Diencephalon (tissue), 1 donor: ENCODE measurements around the gene ATP1A1. TPM values are rescaled to one million over a fixed set of nuclear protein-coding genes. Genes with fewer than 3 reads are reported as not detected.

Experiments used
- small RNA-seq: library from RNA; depleted of rRNA; stranded (forward); fragments of <200 nt; gene quantifications from one replicate; pipeline ENCODE3, GENCODE V24; 2014
- total RNA-seq: library from RNA; depleted of rRNA; stranded (reverse); fragments of >200 nt; gene quantifications from one replicate; pipeline ENCODE4 v1.2.3, GENCODE V29; 2014

The ATP1A1 gene
- total RNA-seq, result 125 TPM

GRCh38 chr1:116372651-116373430, at the start of gene ATP1A1:
Gene ATP1A1, plus strand, starts transcription at chr1:116373244. Its CDS starts 268 bp downstream, at chr1:116373512.

Small RNA genes lying within 50 kb of the gene (small RNA-seq; reads per million reads assigned to genes)
- gene RF00019 (not detected), gene RNU6-817P (not detected)

Other genes starting within 250 kb of the ATP1A1 start
- gene CD58, start 197.8 kb downstream of the ATP1A1 start, total RNA-seq, result 12.9 TPM